GM19463 (cell line): ENCODE results near the gene PXT1.
A peak's percentile ranks its signal among the peaks of the same experiment; 100 is the strongest.

Experiments
- ATAC-seq: cut with Tn5 transposase; IDR thresholded peaks from one replicate; pipeline ENCODE4 v1.9.1; 2021; ENCODE audit warnings: mild to moderate bottlenecking, moderate library complexity; ENCODE audit not compliant: unreplicated experiment

Gene PXT1

GRCh38 chr6:36350082-36350481 lies 92.6 kb downstream of the PXT1 start:
- ATAC-seq, result no peak

GRCh38 chr6:36349240-36349639 lies 93.4 kb downstream of the PXT1 start:
- ATAC-seq, result no peak

- no peak for ATAC-seq
These were observed 95.0 kb downstream of the PXT1 start for GRCh38 chr6:36347621-36348020.

- no peak for ATAC-seq
These were observed 96.0 kb downstream of the PXT1 start for GRCh38 chr6:36346486-36347273.

- no peak for ATAC-seq
These were observed 96.8 kb downstream of the PXT1 start for GRCh38 chr6:36345681-36346466.

- no peak for ATAC-seq
These were observed 99.5 kb downstream of the PXT1 start for GRCh38 chr6:36343109-36343680.

GRCh38 chr6:36340618-36341454 lies 101.8 kb downstream of the PXT1 start:
- ATAC-seq, result peak; percentile 65
